Activated CD4-positive, alpha-beta T cell treated with anti-CD3 and anti-CD28 coated beads for 48 hours (primary cell): Measurements from ENCODE around the gene ARPC5L.
"Not testable (repeated sequence)": the region's sequence is repeated elsewhere in the genome, so short reads cannot be mapped to it uniquely, and the experiment has no call there.

Source experiments
- DNase-seq: peaks from one replicate; pipeline ENCODE4 v3.0.0-alpha.2; 2020

The ARPC5L gene

GRCh38 chr9:124894741-124895170 is 32.8 kb downstream of the ARPC5L start:
- DNase-seq, result peak; percentile 17

GRCh38 chr9:124897570-124898460 is 35.9 kb downstream of the ARPC5L start:
- no peak for DNase-seq

- DNase-seq, result no peak
Observed at GRCh38 chr9:124899845-124900244, 37.9 kb downstream of the ARPC5L start.

DNA sequence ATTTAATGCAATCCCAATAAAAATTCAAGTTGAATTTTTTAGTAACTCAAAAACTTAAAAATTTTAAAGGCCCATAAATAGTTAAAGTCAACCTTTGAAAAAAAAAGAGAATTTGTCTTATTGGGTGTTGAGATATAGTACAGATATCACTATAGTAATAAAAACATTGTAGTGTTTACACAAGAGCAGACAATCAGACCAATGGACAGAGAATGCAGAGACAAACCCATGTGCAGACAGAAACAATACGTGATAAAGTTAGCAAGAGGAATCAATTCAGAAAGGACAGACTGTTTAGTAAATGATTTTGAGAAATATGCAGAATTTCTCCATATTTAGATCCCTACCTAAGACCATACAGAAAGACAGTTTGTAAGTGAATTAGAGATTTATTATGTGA is 45.0 kb downstream of the ARPC5L start:
- DNase-seq, result no peak

- DNase-seq, result no peak
Observed at GRCh38 chr9:124908098-124908497, 46.2 kb downstream of the ARPC5L start.

DNA sequence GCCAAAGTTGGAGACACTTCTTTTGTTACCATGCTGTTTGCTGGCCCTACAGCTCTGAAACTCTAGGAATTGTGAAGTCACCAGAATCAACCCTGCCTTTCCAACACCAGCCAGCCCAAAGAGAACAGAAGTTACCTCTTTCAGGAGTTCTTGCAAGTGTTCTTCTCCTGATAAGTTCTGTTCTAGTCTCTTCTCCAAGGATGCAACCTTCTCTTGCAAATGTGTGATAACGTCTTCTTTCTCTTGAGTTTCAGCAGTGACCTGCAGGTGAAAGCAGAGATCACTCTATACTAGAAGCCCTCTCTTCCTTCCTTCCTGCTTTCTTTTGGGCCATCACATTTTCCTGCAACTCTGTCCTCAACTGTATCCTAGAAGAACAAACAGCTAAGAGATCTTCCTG is 49.8 kb downstream of the ARPC5L start:
- no peak for DNase-seq

GRCh38 chr9:124913378-124913777 is 51.4 kb downstream of the ARPC5L start:
- no peak for DNase-seq

DNA sequence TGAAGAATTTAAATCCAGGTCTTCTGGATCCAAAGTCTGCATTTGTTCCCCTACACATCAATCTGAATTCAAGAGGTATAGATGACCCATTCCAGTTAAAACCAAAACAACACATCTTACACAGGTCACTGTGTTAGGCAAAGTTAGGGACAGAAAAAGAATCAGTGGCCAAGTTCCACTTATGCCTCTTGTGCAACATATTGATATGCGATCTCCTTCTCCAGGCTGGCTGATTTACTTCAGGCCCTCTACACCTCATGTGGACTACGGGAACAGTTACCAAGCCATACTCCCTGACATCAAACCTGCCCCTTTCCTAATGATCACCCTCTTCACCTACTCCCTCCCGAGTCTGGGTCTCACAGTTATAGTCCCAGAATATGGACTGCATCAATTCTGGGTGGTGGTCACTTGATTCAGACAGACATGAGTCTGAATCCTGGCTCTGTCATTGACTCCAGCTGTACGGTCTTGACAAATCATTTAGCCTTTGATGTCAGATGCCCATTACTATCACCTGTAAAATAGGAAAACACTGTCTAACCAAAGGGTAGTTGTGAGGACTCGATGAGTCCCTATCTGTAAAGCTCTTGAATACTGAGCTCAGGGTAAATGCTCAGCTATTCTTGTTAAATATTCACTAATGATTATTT is 52.9 kb downstream of the ARPC5L start:
- no peak for DNase-seq

- not testable (repeated sequence) for DNase-seq
Observed at GRCh38 chr9:124920394-124920793, 58.5 kb downstream of the ARPC5L start.
